Measurements from ENCODE around the gene CFAP61. TPM values are rescaled to one million over a fixed set of nuclear protein-coding genes. Genes with fewer than 3 reads are reported as not detected.

The CFAP61 gene
- total and polyA plus RNA-seq, 7 experiments from 2014 or later, result not detected

DNA sequence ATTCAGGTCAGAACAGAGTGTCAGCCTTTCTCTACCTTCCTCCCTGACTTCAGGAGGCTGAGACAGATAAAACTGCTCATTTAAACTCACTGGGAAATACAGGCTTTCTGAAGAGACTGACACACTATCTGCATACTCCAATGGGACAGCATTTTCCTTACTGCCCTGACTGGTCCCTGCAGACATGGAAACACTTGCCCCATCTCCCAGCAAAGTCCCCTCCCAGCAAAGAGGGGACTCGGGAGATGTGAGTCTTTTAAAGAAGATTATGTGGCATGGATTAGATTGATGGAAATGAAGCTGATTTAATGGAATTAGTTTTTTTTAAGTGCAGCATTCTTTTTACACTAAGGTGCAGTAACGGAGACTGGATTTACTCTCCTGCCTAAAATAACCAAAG is 90.8 kb downstream of the CFAP61 start:
- no peak for DNase-seq
- Mint-ChIP-seq H3K4me3 (no peak overlapping the region), H3K36me3 (no peaks in the 10 kb centered on the region), H3K9me3 (peaks cover 0 to 23% (median 7%) of the 10 kb centered on the region in 11 donors), H3K4me1 (peaks cover 0 to 5% (median 0%) of the 10 kb centered on the region in 7 donors), H3K27ac (no peak overlapping the region), H3K27me3 (peaks cover 0 to 27% (median 4%) of the 10 kb centered on the region in 5 donors)
- POLR2A ChIA-PET, result no interaction called here
- CTCF ChIA-PET, result no interaction called here
- Histone ChIP-seq H3K27ac (ENCODE audit: low read depth, low read length) (no peak overlapping the region), H3K4me3 (ENCODE audit: low read length) (no peak overlapping the region), H3K4me1 (ENCODE audit: control insufficient read depth in 2 of 2, insufficient read depth in 2 of 2, low read length in 2 of 2) (no peaks in the 10 kb centered on the region), H3K27me3 (ENCODE audit: control insufficient read depth in 2 of 2, insufficient read depth in 2 of 2, low read length in 2 of 2) (no peaks in the 10 kb centered on the region), H3K36me3 (ENCODE audit: control insufficient read depth in 2 of 3, insufficient read depth in 3 of 3, low read length in 3 of 3) (no peaks in the 10 kb centered on the region), H3K9me3 (ENCODE audit: control insufficient read depth in 2 of 3, low read length in 3 of 3) (no peaks in the 10 kb centered on the region)
- ATAC-seq, result no peak
- intact Hi-C loops (cut with micrococcal nuclease), result no loop called here

- Histone ChIP-seq H3K9me3 (ENCODE audit: control insufficient read depth in 2 of 3, low read length in 3 of 3) (no peaks in the 10 kb centered on the region), H3K27ac (ENCODE audit: low read depth, low read length) (no peak overlapping the region), H3K4me1 (ENCODE audit: control insufficient read depth in 2 of 2, insufficient read depth in 2 of 2, low read length in 2 of 2) (no peaks in the 10 kb centered on the region), H3K4me3 (ENCODE audit: low read length) (no peak overlapping the region), H3K27me3 (ENCODE audit: control insufficient read depth in 2 of 2, insufficient read depth in 2 of 2, low read length in 2 of 2) (no peaks in the 10 kb centered on the region), H3K36me3 (ENCODE audit: control insufficient read depth in 2 of 3, insufficient read depth in 3 of 3, low read length in 3 of 3) (no peaks in the 10 kb centered on the region)
- peaks cover 0 to 2% (median 0%) of the 10 kb centered on the region in 7 donors for H3K4me1 Mint-ChIP-seq
- ATAC-seq (no peak), DNase-seq (no peak)
- H3K9me3 Mint-ChIP-seq, result peaks cover 0 to 23% (median 7%) of the 10 kb centered on the region in 11 donors
- CTCF ChIA-PET, result no interaction called here
- POLR2A ChIA-PET, result no interaction called here
- H3K4me3 Mint-ChIP-seq, result no peak overlapping the region
- H3K27ac Mint-ChIP-seq, result no peak overlapping the region
- H3K27me3 Mint-ChIP-seq, result peaks cover 0 to 32% (median 8%) of the 10 kb centered on the region in 5 donors
- no peaks in the 10 kb centered on the region for H3K36me3 Mint-ChIP-seq
- intact Hi-C loops (cut with micrococcal nuclease), result no loop called here
These were observed 91.3 kb downstream of the CFAP61 start for GRCh38 chr20:20143646-20144045.

DNA sequence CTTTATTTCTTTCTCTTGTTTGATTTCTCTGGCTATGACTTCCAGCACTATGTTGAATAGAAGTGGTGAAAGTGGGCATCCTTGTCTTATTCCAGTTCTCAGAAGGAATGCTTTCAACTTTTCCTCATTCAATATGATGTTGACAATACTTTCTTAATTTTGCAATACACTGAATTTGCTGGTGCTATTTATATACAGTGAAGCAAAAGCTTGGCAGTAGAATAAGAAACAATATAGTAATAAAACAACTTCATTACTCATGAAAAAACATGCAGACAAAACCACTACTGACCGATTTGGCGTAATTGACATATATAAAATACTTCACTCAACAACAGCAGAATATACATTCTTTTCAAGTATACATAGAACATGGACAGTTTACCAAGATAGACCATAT is 96.4 kb downstream of the CFAP61 start:
- DNase-seq, result no peak
- CTCF ChIA-PET, result no interaction called here
- H3K9me3 Mint-ChIP-seq, result peaks cover 0 to 51% (median 15%) of the 10 kb centered on the region in 11 donors
- H3K36me3 Mint-ChIP-seq, result peaks cover 0 to 4% (median 0%) of the 10 kb centered on the region in 5 donors
- H3K27me3 Mint-ChIP-seq, result peaks cover 0 to 29% (median 26%) of the 10 kb centered on the region in 5 donors
- H3K27me3 ChIP-seq (ENCODE audit: control insufficient read depth in 2 of 2, insufficient read depth in 2 of 2, low read length in 2 of 2), result no peaks in the 10 kb centered on the region
- H3K4me1 ChIP-seq (ENCODE audit: control insufficient read depth in 2 of 2, insufficient read depth in 2 of 2, low read length in 2 of 2), result no peaks in the 10 kb centered on the region
- no peak overlapping the region for H3K4me3 ChIP-seq (ENCODE audit: low read length)
- H3K27ac ChIP-seq (ENCODE audit: low read depth, low read length), result no peak overlapping the region
- intact Hi-C loops (cut with micrococcal nuclease), result no loop called here
- H3K4me1 Mint-ChIP-seq, result no peaks in the 10 kb centered on the region
- ATAC-seq, result no peak
- no peak overlapping the region for H3K4me3 Mint-ChIP-seq
- H3K9me3 ChIP-seq (ENCODE audit: control insufficient read depth in 2 of 3, low read length in 3 of 3), result no peaks in the 10 kb centered on the region
- no peaks in the 10 kb centered on the region for H3K36me3 ChIP-seq (ENCODE audit: control insufficient read depth in 2 of 3, insufficient read depth in 3 of 3, low read length in 3 of 3)
- no peak overlapping the region for H3K27ac Mint-ChIP-seq
- POLR2A ChIA-PET, result no interaction called here

- H3K27me3 ChIP-seq (ENCODE audit: control insufficient read depth in 2 of 2, insufficient read depth in 2 of 2, low read length in 2 of 2), result no peaks in the 10 kb centered on the region
- Mint-ChIP-seq H3K9me3 (peaks cover 0 to 44% (median 9%) of the 10 kb centered on the region in 11 donors), H3K36me3 (peaks cover 0 to 4% (median 0%) of the 10 kb centered on the region in 5 donors), H3K4me1 (no peaks in the 10 kb centered on the region), H3K27ac (no peak overlapping the region), H3K27me3 (peaks cover 7 to 33% (median 20%) of the 10 kb centered on the region in 5 donors), H3K4me3 (no peak overlapping the region)
- no peak overlapping the region for H3K4me3 ChIP-seq (ENCODE audit: low read length)
- no peak overlapping the region for H3K27ac ChIP-seq (ENCODE audit: low read depth, low read length)
- ATAC-seq, result no peak
- intact Hi-C loops (cut with micrococcal nuclease), result no loop called here
- no peaks in the 10 kb centered on the region for H3K9me3 ChIP-seq (ENCODE audit: control insufficient read depth in 2 of 3, low read length in 3 of 3)
- no peak for DNase-seq
- H3K4me1 ChIP-seq (ENCODE audit: control insufficient read depth in 2 of 2, insufficient read depth in 2 of 2, low read length in 2 of 2), result no peaks in the 10 kb centered on the region
- H3K36me3 ChIP-seq (ENCODE audit: control insufficient read depth in 2 of 3, insufficient read depth in 3 of 3, low read length in 3 of 3), result no peaks in the 10 kb centered on the region
- ChIA-PET POLR2A (no interaction called here), CTCF (no interaction called here)
These were observed 97.9 kb downstream of the CFAP61 start for GRCh38 chr20:20150241-20150640.

- no peak for DNase-seq
- Mint-ChIP-seq H3K36me3 (no peaks in the 10 kb centered on the region), H3K4me3 (no peak overlapping the region), H3K27me3 (peaks cover 0 to 13% (median 4%) of the 10 kb centered on the region in 5 donors), H3K4me1 (no peaks in the 10 kb centered on the region), H3K27ac (no peak overlapping the region), H3K9me3 (peaks cover 0 to 14% (median 3%) of the 10 kb centered on the region in 11 donors)
- H3K4me3 ChIP-seq (ENCODE audit: low read length), result no peak overlapping the region
- no peaks in the 10 kb centered on the region for H3K9me3 ChIP-seq (ENCODE audit: control insufficient read depth in 2 of 3, low read length in 3 of 3)
- H3K36me3 ChIP-seq (ENCODE audit: control insufficient read depth in 2 of 3, insufficient read depth in 3 of 3, low read length in 3 of 3), result no peaks in the 10 kb centered on the region
- H3K4me1 ChIP-seq (ENCODE audit: control insufficient read depth in 2 of 2, insufficient read depth in 2 of 2, low read length in 2 of 2), result no peaks in the 10 kb centered on the region
- intact Hi-C loops (cut with micrococcal nuclease), result no loop called here
- no peaks in the 10 kb centered on the region for H3K27me3 ChIP-seq (ENCODE audit: control insufficient read depth in 2 of 2, insufficient read depth in 2 of 2, low read length in 2 of 2)
- CTCF ChIA-PET, result no interaction called here
- ATAC-seq, result no peak
- H3K27ac ChIP-seq (ENCODE audit: low read depth, low read length), result no peak overlapping the region
- POLR2A ChIA-PET, result no interaction called here
These were observed 108.2 kb downstream of the CFAP61 start for GRCh38 chr20:20160520-20160919.

- no peak overlapping the region for H3K27ac Mint-ChIP-seq
These were observed 109.3 kb downstream of the CFAP61 start for GRCh38 chr20:20161611-20162010.

DNA sequence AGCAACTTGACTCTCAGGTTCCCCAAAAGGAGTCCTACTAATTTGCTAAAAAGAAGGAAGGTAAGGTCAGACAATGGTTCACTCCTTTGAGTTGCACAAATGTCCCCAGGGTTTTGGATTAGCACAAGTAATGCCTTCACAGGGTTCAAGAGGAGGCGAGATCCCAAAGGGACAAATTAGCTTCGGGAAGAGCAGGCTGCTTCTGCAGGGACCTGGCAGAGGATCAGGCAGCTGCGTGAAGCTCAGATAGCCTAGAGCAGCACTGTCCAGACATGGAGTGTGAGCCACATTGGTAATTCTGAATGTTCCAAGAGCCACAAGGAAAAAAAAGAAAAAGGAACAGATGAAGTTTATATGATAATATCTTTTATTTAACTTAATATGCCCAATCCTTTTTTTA is 115.4 kb downstream of the CFAP61 start:
- intact Hi-C loops (cut with micrococcal nuclease), result no loop called here
- no peak overlapping the region for H3K4me3 Mint-ChIP-seq
- H3K9me3 Mint-ChIP-seq, result peaks cover 0 to 12% (median 2%) of the 10 kb centered on the region in 11 donors
- no peak for ATAC-seq
- no peak for DNase-seq
- H3K27me3 Mint-ChIP-seq, result peaks cover 0 to 8% (median 3%) of the 10 kb centered on the region in 5 donors
- Histone ChIP-seq H3K36me3 (ENCODE audit: control insufficient read depth in 2 of 3, insufficient read depth in 3 of 3, low read length in 3 of 3) (no peaks in the 10 kb centered on the region), H3K4me3 (ENCODE audit: low read length) (no peak overlapping the region), H3K9me3 (ENCODE audit: control insufficient read depth in 2 of 3, low read length in 3 of 3) (no peaks in the 10 kb centered on the region), H3K27ac (ENCODE audit: low read depth, low read length) (no peak overlapping the region), H3K27me3 (ENCODE audit: control insufficient read depth in 2 of 2, insufficient read depth in 2 of 2, low read length in 2 of 2) (no peaks in the 10 kb centered on the region), H3K4me1 (ENCODE audit: control insufficient read depth in 2 of 2, insufficient read depth in 2 of 2, low read length in 2 of 2) (no peaks in the 10 kb centered on the region)
- H3K36me3 Mint-ChIP-seq, result no peaks in the 10 kb centered on the region
- CTCF ChIA-PET, result no interaction called here
- no peaks in the 10 kb centered on the region for H3K4me1 Mint-ChIP-seq
- no peak overlapping the region for H3K27ac Mint-ChIP-seq
- POLR2A ChIA-PET, result no interaction called here

More at GRCh38 chr20:20161611-20162010, 109.3 kb downstream of the CFAP61 start:
- H3K27me3 Mint-ChIP-seq, result peaks cover 0 to 13% (median 4%) of the 10 kb centered on the region in 5 donors
- H3K27me3 ChIP-seq (ENCODE audit: control insufficient read depth in 2 of 2, insufficient read depth in 2 of 2, low read length in 2 of 2), result no peaks in the 10 kb centered on the region
- no peaks in the 10 kb centered on the region for H3K36me3 ChIP-seq (ENCODE audit: control insufficient read depth in 2 of 3, insufficient read depth in 3 of 3, low read length in 3 of 3)
- no peaks in the 10 kb centered on the region for H3K36me3 Mint-ChIP-seq
- intact Hi-C loops (cut with micrococcal nuclease), result no loop called here
- H3K4me1 ChIP-seq (ENCODE audit: control insufficient read depth in 2 of 2, insufficient read depth in 2 of 2, low read length in 2 of 2), result no peaks in the 10 kb centered on the region
- no peak overlapping the region for H3K27ac ChIP-seq (ENCODE audit: low read depth, low read length)
- POLR2A ChIA-PET, result no interaction called here
- H3K9me3 ChIP-seq (ENCODE audit: control insufficient read depth in 2 of 3, low read length in 3 of 3), result no peaks in the 10 kb centered on the region
- ATAC-seq, result no peak
- H3K4me3 ChIP-seq (ENCODE audit: low read length), result no peak overlapping the region
- no peak overlapping the region for H3K4me3 Mint-ChIP-seq
- H3K9me3 Mint-ChIP-seq, result peaks cover 0 to 11% (median 3%) of the 10 kb centered on the region in 11 donors
- no peaks in the 10 kb centered on the region for H3K4me1 Mint-ChIP-seq
- CTCF ChIA-PET, result no interaction called here
- no peak for DNase-seq

All from naive thymus-derived CD4-positive, alpha-beta T cell (primary cell).